ENCODE results near the gene MYH16. TPM values are rescaled to one million over a fixed set of nuclear protein-coding genes. Genes with fewer than 3 reads are reported as not detected.

The MYH16 gene
- total and polyA plus RNA-seq, 10 of the 15 experiments (the other 5 are each of a cell fraction or from before 2014, with no cell fraction given), result 0.03 to 0.33 (median 0.04) TPM; not detected in 3

DNA sequence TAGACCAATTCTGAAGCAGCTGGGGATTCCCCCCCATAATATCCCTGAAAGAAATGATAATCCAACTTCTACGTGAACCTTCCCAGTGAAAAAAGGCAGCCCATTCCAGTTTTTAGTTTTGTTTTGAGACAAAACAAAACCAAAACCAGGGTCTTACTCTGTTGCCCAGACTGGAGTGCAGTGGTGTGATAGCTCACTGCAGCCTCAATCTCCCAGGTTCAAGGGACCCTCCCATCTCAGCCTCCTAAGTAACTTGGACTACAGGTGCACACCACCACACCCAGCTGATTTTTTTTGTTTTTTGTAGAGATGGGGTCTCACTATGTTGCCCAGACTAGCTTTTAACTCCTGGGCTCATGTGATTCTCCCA is 40.5 kb downstream of the MYH16 start (continued):
- TF ChIP-seq FOXM1 (IDR thresholded peaks at IDR 0.05; ENCODE audit: low read depth, low read length), result no peak
- TF ChIP-seq RAD51 (IDR thresholded peaks at IDR 0.05), result no peak
- peak; percentile 13 to 34; a peak in 1 of 4 replicates for TF ChIP-seq IKZF2 (IDR thresholded peaks at IDR 0.05)
- TF ChIP-seq RB1 (IDR thresholded peaks at IDR 0.05; ENCODE audit: borderline replicate concordance), result no peak
- TF ChIP-seq, protein P1, sequence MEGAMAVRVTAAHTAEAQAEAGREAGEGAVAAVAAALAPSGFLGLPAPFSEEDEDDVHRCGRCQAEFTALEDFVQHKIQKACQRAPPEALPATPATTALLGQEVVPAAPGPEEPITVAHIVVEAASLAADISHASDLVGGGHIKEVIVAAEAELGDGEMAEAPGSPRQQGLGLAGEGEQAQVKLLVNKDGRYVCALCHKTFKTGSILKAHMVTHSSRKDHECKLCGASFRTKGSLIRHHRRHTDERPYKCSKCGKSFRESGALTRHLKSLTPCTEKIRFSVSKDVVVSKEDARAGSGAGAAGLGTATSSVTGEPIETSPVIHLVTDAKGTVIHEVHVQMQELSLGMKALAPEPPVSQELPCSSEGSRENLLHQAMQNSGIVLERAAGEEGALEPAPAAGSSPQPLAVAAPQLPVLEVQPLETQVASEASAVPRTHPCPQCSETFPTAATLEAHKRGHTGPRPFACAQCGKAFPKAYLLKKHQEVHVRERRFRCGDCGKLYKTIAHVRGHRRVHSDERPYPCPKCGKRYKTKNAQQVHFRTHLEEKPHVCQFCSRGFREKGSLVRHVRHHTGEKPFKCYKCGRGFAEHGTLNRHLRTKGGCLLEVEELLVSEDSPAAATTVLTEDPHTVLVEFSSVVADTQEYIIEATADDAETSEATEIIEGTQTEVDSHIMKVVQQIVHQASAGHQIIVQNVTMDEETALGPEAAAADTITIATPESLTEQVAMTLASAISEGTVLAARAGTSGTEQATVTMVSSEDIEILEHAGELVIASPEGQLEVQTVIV (IDR thresholded peaks at IDR 0.05; ENCODE audit: borderline replicate concordance, partially characterized antibody), result no peak
- no peak for TF ChIP-seq CEBPB (IDR thresholded peaks at IDR 0.05; ENCODE audit: borderline replicate concordance in 1 of 2, low read depth in 2 of 2, low read length in 2 of 2)
- no peak for TF ChIP-seq MEF2B (IDR thresholded peaks at IDR 0.05; ENCODE audit: partially characterized antibody, poor library complexity, severe bottlenecking)
- no peak for TF ChIP-seq EZH2 (IDR thresholded peaks at IDR 0.05; ENCODE audit: borderline replicate concordance, control insufficient read depth, low read depth, low read length)
- TF ChIP-seq, protein P2, sequence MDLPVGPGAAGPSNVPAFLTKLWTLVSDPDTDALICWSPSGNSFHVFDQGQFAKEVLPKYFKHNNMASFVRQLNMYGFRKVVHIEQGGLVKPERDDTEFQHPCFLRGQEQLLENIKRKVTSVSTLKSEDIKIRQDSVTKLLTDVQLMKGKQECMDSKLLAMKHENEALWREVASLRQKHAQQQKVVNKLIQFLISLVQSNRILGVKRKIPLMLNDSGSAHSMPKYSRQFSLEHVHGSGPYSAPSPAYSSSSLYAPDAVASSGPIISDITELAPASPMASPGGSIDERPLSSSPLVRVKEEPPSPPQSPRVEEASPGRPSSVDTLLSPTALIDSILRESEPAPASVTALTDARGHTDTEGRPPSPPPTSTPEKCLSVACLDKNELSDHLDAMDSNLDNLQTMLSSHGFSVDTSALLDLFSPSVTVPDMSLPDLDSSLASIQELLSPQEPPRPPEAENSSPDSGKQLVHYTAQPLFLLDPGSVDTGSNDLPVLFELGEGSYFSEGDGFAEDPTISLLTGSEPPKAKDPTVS (IDR thresholded peaks at IDR 0.05; ENCODE audit: low read depth, low read length), result no peak
- TF ChIP-seq, protein P3, sequence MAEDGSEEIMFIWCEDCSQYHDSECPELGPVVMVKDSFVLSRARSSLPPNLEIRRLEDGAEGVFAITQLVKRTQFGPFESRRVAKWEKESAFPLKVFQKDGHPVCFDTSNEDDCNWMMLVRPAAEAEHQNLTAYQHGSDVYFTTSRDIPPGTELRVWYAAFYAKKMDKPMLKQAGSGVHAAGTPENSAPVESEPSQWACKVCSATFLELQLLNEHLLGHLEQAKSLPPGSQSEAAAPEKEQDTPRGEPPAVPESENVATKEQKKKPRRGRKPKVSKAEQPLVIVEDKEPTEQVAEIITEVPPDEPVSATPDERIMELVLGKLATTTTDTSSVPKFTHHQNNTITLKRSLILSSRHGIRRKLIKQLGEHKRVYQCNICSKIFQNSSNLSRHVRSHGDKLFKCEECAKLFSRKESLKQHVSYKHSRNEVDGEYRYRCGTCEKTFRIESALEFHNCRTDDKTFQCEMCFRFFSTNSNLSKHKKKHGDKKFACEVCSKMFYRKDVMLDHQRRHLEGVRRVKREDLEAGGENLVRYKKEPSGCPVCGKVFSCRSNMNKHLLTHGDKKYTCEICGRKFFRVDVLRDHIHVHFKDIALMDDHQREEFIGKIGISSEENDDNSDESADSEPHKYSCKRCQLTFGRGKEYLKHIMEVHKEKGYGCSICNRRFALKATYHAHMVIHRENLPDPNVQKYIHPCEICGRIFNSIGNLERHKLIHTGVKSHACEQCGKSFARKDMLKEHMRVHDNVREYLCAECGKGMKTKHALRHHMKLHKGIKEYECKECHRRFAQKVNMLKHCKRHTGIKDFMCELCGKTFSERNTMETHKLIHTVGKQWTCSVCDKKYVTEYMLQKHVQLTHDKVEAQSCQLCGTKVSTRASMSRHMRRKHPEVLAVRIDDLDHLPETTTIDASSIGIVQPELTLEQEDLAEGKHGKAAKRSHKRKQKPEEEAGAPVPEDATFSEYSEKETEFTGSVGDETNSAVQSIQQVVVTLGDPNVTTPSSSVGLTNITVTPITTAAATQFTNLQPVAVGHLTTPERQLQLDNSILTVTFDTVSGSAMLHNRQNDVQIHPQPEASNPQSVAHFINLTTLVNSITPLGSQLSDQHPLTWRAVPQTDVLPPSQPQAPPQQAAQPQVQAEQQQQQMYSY (CRISPR knock-in tag; IDR thresholded peaks at IDR 0.05), result no peak
- no peak for TF ChIP-seq PAX5 (IDR thresholded peaks at IDR 0.05; ENCODE audit: borderline replicate concordance, low read depth, low read length)
- 0 out of 2 replicates have a peak, but pooled peaks have one; percentile 10 for TF ChIP-seq RUNX3 (IDR thresholded peaks at IDR 0.05; ENCODE audit: low read length)
